ENCODE data around the gene VAV1.
A peak's percentile ranks its signal among the peaks of the same experiment; 100 is the strongest.
"Not testable (repeated sequence)": the region's sequence is repeated elsewhere in the genome, so short reads cannot be mapped to it uniquely, and the experiment has no call there.

Gene VAV1

DNA sequence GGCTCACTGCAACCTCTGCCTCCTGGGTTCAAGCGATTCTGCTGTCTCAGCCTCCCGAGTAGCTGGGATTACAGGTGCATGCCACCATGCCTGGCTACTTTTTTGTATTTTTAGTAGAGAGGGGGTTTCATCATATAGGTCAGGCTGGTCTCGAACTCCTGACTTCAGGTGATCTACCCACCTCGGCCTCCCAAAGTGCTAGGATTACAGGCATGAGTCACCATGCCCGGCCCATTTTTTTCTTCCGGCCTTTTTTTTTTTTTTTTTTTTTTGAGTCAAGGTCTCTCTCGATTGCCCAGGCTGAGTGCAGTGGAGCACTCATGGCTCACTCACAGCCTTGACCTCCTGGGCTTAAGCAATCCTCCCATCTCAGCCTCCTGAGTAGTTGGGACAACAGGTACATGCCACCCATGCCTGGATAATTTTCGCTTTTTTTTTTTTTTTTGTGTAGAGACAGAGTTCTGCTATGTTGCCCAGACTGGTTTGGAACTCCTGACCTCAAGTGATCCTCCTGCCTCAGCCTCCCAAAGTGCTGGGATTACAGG, 10.2 kb upstream of the VAV1 start:
- not testable (repeated sequence) for DNase-seq

DNA sequence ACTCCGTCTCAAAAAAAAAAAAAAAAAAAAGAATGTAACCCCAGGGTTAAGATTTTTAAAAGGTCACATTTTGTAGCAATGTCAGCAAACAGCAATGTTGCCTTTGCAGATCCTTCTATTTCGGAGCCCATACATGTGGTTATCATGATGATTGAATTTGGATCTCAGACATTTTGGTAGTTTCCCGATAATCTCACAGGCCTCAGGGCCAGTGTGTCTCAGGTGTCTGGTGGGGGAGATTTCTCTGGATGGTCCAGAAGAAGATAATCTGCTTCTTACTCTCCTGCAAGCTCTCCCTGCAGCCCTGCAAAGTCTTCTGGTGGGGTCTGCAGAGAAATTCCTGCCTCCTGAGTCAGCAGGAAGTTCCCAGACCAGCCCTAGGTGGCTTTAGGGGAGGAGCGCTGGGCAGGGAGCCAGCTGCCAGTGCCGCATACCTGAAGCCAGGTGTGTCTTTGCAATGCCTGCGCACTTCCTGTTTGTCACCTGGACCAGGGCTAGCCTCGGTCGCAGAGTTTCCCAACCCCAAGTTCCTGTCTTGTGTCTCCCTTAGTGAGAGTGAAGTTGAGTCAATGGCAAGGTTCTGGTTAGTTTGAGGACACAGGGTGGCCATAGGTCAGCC, 6.7 kb upstream of the VAV1 start:
- DNase-seq, result no peak

DNA sequence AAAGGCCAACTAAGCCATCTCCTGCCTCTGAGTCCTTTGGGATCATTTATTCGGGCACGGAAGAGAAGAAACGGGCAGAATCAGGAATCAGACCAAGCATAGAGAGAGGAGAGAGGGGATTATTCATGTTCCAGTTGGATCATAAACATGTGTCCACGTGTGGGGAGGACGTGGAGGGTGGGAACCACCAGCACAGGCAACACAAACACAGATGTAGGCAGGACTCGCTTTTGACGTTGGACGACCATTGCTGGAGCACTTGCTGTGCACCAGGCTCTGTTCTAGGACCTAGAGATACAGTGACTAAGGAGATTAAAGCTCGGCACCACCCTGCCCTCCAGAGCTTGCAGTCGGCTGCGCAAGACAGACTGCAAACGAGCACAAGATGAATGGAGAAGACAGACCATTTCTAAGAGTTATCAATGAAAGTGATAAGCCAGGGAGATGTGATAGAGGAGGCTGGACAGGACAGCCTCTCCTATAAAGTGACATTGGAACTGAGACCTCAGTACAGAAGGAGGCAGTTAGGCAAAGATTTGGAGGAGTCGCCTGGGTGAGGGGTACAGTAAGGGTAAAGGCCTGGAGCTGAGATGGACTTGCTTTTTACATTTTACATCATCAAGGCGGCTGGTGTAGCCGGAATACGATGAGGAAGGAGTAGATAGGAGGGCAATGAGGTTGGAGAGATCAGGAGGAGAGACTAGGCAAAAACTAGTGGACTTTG, 6.0 kb upstream of the VAV1 start:
- no peak for DNase-seq

DNA sequence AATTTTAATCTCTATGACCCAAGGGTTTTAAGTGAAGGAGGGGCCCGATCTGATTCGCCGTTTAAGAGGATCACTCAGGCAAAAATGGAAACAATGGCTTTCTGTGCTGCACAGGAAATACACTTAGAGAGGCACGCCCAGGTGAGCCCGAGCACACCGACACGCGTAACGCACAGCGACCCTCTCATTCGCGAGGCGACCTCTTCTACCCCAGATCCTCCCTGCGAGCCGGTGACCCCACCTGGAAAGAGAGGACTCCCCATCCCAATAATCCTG, 5.5 kb upstream of the VAV1 start:
- no peak for DNase-seq

DNA sequence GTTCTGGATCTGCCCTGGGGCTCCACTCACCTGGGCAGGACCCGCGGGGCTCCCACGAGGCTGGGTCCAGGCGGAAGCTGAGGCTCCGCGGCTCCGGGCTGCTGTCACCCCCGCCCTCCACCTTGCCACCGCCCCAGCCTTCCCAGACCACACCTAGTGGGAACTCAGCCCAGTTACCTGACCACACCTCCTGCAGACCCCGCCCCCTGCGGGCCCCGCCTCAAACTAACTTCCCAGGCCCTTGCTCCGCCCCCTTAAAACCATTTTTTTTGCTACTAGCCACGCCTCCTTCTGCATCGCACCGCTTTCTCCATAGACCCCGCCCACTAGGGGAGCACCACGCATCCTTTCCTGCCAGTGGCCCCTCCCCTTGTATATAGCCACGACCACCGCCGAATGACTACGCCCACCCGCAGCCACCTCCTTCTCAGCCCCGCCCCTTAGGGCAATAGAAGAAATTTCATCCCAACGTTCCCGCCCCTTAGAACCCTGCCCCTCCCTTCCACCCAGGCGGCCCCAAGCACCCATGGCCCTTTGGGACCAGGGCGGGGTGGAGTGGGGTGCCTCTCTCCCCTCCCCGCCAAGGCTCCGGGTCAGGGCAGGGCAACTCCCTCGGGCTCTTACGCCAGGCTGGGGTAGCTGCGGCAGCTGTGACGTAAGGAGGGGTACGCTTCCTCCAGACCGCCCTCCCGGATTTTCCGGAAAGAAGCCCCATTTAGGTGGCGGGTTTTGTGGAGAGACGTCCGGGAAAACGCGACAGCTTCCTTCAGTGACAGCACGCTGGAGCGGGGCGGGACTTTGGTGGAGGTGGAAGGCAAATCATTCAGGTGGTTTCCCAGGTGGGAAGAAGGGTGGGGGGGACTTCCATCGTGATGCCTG, 4.9 kb upstream of the VAV1 start, which contains the start of gene SH2D3A:
Gene SH2D3A, minus strand, starts transcription at position 79 of the 879 bp plus-strand sequence. CDS start 3,687 bp downstream, outside the sequence.
- peak; percentile 78 for DNase-seq

DNA sequence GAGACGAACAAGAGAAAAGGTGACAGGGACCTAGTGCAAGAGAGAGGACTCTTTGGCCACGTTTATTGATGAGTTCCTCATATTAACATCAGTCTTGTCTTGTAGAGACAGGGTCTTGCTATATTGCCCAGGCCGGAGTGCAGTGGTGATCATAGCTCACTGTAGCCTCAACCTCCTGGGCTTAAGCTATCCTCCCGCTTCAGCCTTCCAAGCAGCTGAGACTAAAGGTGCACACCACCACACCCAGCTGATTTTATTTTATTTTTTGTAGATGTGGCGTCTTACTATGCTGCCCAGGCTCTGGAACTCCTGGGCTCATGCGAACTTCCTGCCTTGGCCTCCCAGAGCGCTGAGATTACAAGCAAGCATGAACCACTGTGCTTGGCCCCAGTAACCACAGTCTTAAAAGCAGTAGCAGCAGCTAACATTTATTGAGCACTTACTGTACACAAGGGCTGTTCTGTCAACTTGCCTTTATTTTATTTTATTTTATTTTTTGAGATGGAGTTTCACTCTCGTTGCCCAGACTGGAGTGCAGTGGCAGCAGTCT, 4.2 kb upstream of the VAV1 start:
- no peak for DNase-seq

DNA sequence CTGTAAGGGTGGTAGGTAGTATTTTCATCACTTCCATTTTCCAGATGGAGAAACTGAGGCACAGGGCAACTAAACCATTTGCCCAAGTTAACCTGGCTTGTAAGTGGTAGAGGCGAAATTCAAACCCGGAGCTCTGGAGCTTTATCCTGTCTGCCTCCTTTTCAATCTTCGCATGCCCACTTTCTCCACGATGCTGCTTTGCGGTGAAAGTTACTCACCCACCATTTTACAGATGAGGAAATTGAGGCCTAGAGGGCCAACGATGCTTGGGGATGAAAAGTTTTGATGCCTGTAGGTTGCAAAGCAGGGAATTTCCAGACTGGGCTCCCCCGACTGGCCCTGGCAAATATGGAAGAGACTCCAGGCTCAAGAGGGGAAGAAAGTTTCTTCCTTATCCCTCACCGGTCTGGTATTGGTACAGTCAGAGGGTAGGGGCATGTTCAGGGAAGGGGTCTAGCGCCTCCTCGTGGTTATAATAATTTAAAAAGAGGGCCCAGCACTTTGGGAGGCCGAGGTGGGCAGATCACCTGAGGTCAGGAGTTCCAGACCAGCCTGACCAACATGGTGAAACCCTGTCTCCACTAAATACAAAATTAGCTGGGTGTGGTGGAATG, 3.4 kb upstream of the VAV1 start:
- DNase-seq, result peak; percentile 29

DNA sequence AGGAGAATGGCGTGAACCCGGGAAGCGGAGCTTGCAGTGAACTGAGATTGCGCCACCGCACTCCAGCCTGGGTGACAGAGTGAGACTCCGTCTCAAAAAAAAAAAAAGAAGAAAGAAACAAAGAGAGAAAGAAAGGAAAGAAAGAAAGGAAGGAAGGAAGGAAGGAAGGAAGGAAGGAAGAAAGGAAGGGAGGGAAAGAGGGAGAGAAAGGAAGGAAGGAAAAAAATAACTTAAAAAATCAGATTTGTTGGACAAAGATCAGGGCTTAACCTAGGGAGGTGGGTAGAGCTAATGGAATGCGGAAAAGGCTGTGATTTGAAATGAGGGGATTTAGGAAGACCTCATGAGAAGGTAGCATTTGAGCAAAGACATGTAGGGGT, 870 bp upstream of the VAV1 start:
- DNase-seq, result not testable (repeated sequence)

DNA sequence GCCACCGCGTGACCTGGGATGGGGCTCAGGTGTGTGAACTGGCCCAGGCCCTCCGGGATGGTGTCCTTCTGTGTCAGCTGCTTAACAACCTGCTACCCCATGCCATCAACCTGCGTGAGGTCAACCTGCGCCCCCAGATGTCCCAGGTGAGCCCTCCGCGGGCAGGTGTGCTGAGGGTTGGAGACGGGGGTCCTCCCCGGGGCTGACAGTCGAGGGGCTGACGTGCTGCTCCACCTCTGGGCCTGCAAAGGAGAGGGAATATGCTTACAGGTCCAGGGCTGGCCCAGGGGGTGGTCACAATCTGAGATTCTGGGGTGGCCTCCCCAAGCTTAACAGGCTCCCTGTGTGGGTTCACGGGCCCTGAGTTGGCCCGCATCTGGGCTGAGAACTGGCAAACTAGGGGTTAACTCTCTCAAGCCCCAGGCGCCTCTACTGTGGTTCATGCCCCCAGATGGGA, 386 bp downstream of the VAV1 start:
- no peak for DNase-seq

DNA sequence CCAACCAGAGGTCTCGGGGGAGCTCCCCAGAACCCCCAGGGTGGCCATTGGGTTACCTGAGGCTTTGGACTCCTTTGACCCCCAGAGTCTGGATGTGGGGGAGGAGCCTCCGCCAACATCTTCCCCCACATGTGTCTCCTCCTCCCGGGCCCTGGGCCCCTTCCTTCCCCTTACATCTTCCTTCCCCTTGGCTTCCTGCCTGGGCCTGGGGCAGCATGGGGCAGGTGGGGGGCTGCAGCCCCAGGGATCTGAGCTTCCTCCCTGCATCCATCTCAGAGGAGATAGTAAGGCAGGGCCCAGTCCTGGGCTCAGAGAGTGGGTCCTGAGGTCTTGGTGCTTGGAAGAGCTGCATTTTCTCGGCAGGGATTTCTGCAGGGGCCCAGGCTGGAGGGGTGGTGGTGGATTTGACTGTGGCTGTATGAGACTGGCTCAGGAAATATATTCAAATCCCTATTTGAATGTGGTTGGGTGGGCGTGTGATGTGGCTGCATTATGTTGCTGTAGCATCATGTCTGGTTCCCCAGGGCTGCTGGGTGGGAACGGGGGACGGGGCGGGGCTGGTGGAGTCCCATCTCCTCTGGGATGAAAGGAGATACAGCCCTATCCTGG, 919 bp downstream of the VAV1 start:
- DNase-seq, result no peak

DNA sequence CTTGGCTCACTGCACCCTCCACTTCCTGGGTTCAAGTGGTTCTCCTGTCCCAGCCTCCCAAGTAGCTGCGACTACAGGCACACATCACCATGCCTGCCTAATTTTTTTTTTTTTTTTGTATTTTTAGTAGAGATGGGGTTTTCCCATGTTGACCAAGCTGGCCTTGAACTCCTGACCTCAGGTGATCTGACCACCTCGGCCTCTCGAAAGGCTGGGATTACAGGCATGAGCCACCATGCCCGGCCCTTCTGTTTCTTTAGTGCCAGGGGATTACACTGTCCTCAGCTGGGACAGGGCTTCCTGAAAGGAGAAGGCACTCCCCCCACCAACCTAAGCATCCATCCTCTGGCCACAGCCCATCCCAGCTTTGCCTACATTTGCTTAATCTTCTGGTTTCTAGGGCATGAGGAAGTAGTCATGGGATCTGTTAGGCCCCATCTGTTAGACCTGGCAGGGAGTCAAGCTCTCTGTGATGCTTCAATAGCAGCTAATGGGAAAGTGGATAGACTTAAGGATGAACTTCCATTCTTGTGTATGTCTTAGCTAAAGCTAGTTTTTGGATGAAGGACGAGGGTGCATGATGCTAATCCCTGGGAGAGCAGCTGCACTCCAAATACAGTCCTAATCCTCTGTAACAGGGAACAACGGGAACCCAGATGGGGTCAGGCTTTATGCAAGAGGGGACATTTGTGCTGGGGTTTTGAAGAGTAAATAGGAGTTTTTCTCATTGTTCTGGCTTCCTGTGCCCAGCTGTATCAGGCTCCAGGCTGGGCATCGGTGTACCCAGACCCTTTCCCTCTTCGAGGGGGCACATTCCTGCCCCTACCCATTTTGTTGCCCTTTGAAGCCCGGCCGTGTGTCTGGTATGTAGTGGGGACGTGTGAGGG, 2.6 kb downstream of the VAV1 start:
- DNase-seq, result peak; percentile 64

DNA sequence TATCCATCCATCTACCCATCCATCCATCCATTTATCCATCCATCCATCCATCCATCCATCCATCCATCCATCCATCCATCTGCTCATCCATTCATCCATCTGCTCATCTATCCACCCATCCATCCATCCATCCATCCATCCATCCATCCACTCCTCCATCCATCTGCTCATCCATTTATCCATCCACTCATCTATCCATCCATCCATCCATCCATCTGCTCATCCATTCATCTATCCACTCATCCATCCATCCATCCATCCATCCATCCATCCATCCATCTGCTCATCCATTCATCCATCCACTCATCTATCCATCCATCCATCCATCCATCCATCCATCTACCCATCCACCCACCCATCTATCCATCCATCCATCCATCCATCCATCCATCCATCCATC, 3.5 kb downstream of the VAV1 start:
- not testable (repeated sequence) for DNase-seq

DNA sequence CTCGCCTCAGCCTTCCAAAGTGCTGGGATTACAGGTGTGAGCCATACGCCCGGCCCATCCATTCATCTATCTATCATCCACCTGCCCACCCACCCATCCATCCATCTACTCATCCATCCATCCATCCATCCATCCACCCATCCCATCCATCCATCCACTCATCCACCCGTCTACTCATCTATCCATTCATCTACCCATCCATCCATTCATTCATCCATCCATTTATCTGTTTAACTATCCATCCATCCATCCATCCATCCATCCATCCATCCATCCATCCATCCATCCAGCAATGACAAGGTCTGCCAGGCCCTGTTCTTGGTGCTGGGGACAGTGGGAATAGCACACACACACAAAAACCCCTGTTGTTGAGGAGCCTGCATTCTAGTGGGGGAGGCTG, 4.5 kb downstream of the VAV1 start:
- DNase-seq, result no peak

DNA sequence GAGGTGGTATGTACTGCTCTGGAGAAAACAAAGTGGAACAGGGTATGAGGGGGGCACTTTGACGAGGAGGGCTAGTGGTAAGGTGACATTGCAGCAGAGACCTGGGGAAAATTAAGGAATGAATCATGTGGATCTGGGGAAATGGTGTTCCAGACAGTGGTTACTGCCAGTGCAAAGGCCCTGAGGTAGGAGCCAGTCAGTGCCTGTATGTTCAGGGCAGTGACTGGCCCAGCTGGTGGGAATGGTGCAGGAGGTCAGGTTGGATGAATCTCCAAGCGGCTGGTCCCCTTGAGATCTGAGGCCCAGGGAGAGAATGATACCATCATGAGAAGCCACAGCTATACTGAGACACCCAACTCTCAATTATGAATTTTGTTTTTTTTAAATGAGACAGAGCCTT, 4.9 kb downstream of the VAV1 start:
- no peak for DNase-seq

DNA sequence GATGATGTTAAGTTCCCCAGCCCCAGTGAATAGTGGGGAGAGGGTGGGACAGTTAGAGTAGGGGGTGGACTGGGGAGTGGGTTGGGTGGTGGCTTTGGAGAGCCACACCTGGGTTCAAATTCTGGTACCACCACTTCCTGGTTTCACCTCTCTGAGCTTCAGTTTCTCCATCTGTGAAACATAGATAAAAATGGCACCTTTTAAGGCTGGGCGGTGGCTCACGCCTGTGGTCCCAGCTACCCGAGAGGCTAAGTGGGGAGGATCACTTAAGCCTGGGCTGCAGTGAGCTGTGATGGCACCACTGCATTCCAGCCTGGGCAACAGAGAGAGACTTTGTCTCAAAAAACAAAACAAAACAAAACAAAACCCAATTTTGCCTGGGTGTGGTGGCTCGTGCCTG, 5.9 kb downstream of the VAV1 start:
- DNase-seq, result no peak

DNA sequence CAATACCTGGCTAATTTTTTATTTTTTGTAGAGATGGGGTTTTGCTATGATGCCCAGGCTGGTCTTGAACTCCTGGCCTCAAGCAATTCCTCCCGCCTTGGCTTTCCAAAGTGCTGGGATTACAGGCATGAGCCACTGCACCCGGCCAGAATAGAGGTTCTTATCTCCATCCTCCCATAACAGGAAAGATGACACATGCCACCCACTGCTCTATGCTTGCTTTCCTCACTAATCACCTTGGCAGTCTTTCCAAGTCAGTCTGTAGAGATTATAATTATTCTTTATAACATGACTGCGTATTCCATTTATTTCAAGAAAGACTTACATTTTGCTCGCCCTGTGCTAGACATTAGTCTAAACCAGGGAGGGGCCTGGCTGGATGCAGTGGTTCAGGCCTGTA, 6.7 kb downstream of the VAV1 start:
- DNase-seq, result no peak

DNA sequence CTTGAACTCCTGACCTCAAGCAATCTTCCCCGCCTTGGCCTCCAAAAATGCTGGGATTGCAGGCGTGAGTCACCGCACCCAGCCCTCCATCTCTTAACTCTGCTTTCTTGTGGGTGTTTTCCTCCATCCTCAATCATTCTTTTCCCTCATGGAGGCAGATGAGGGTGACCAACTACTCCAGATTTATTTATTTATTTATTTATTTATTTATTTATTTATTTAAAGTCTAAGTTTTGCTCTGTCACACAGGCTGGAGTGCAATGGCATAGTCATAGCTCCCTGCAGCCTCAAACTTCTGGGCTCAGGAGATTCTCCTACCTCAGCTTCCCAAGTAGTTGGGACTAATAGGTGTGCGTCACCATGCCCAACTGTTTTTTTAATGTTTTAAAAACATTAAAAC, 14.9 kb downstream of the VAV1 start:
- DNase-seq, result no peak

DNA sequence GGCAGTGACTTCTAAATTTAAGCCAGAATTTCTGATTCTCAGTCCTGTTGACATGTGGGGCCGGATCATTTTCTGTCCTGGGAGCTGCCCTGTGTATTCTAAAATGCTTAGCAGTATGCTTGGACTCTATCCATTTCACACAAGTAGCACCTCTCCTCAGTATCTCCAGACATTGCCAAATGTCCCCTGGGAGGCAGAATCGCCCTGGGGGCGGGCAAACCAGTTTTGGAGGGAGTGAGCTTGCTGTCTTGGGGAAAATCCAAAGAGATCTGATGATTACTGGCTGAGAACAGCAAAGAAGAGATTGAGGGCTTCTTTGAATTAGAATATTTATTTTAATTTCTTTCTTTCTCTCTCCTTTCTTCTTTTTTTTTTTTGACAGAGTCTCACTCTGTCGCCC, 16.4 kb downstream of the VAV1 start:
- DNase-seq, result no peak

DNA sequence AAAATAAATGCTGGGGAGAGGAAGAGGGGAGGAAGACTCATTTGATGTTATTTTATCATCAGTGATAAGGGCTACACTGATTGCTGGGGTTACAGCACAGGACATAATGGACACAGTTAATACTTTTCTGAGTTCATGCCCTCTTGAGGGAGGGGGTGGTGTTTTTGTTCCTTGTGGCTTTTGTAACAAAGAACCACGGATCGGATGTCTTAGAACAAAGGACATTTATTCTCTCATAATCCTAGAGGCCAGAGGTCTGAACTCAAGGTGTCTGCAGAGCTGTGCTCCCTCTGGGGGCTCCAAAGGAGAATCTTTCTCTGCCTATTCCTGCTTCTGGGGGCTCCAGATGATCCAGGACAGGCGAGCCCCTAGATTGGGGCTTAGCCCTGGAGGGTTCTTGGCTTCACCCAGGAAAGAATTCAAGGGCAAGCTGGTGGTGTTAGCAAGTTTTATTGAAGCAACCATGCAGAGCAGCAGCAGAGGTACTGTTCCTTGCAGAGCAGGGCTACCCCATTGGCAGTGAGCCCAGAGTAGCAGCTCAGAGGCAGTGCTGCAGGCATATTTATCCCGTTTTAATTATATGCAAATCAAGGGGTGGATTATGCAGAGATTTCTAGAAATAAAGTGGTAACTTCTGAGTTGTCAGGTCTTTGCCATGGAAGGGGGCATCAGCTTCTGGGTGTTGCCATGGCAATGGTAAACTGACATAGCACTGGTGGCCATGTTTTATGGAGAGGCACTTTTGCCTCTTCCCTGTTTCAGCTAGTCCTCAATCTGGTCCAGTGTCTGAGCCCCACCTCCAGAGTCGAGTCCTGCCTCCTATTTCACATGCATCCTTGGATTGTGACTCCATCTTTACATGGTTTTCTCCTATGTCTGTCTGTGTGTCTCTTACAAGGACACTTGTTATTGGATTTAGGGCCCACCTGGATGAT, 18.0 kb downstream of the VAV1 start:
- DNase-seq, result no peak

DNA sequence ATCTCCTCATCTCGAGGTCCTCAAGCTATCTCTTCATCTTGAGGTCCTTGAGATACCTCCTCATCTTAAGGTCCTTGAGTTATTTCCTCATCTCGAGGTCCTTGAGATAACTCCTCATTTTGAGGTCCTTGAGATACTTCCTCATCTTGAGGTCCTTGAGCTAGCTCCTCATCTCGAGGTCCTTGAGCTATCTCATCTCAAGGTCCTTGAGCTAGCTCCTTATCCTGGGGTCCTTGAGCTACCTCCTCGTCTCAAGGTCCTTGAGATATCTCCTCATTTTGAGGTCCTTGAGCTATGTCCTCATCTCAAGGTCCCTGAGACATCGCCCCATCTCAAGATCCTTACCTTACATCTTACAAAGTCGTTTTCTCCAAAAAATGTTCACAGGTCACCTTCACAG, 18.7 kb downstream of the VAV1 start:
- no peak for DNase-seq

Data from NCI-H82 (cell line).